Effector CD8-positive, alpha-beta T cell (primary cell): ENCODE data around the gene HOXB3.
A peak's percentile ranks its signal among the peaks of the same experiment; 100 is the strongest.

ENCODE experiments used
- DNase-seq: peaks from one replicate; lab custom pipeline; 2025; lab: John Stamatoyannopoulos, UW

The HOXB3 gene

DNA sequence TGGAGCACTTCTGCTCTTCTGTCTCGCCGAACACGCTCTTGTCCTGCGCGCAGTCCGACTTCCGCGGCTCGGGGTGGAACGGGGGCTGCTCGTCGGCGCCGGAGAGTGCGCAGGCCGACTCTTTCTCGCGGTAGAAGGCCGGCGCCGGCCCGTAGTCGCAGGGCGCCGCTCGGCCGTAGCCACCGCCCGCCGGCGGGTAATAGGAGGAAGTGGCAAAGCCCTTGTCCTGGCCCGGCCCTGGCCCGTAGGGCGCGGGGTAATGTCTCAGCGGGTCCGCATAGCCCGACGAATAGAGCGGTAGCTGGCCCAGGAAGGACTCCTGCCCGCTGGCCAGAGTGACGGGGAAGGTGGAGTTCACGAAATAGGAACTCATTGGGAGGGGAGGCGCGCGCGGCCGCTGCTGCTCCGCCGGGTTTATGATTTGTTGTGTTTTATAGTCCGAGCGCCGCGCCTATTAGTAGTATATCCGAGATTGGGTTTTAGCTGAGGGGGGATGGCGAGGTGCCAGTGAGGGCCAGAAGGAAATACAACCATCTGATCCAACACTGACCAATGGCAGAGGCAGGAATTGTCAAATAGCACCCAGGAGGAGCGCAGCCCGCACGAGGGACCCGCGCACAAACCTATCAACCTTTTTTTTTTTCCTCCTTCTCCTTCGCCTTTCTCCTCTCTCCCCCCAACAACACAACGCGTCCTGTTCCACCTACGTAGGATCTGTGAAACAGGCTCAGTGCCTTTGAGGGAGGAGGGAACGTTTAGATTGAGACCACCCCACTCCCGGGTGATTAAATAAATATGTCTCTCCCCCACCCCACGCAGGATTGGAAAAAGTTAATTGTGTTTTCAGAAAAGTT lies 8.0 kb upstream of the HOXB3 start:
- DNase-seq, result no peak

GRCh38 chr17:48597528-48597777 lies 7.4 kb upstream of the HOXB3 start:
- no peak for DNase-seq

DNA sequence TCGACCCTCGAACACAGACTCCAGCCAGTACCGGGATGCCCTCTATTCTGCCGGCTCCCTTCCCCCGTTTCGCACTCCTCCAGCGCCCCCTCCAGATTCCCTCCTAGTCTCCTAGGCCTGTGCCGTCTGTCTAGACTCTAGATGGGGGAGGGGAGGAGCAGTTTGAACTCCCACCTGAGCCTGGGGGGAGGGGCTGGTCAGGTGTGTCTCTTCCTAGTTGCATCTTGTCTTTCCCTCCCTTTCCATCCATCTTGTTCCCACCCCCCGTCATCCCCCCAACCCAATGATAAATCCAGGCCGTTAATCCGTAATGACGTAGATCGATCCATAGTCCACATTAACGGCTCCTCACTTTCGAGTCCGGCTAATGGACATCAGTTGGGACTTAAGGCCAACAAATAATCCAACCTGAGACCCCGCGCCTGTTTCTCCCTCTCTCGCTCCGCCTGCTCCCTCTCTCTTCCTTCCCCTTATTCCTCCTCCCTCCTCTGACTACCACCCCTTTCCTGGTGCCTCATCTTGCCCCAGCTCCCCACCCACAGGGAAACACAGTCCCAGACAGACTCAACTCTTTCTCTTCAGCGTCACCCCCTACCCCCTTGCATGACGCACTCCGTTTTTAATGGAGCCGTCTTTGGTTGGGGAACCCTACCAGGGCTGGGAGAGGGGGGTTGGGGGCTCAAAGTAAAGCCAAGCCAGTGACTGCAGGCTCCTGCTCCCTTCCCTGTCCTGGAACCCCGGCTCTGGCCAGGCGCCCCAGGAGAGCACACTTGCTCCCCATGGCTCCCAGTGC lies 6.9 kb upstream of the HOXB3 start:
- no peak for DNase-seq

- no peak for DNase-seq
Measured at GRCh38 chr17:48596000-48596734, 6.1 kb upstream of the HOXB3 start.

DNA sequence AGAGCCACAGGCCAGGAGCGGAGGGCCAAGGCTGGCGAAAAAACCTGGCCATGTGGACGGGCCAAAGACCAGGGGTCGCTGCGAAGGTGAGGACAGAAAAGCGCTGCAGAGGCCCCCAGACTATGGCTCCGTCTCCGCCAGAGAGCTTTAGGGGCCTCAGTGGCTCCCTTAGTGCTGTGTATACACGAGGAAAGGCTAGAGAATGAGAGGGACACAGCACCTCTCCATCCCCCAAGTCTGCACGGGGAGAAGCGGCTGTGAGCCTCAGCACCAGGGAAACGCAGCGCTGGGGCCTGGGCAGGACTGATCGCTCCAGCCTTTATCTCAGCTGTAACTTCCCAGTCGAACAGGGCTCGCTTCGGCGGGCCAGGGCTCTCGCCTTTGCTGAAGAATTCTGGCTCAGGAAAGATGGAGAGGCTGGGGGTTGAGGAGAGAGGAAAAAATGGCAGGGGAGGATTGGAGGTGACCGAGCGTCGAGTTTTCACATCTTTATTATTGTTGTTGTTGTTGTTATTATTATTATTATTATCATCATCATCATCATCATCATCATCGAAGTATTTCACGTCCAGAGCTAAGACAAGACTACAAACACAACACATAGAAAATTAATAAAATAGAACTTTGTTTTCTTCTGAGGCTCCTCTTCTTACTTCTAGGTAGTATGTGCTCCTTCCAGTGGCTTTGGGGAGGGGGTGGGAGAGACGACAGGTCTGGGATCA lies 5.4 kb upstream of the HOXB3 start:
- DNase-seq, result no peak

GRCh38 chr17:48594538-48595277 lies 4.7 kb upstream of the HOXB3 start:
- DNase-seq, result no peak

GRCh38 chr17:48593840-48594537 lies 3.9 kb upstream of the HOXB3 start:
- DNase-seq, result peak; percentile 70

GRCh38 chr17:48593126-48593829 lies 3.2 kb upstream of the HOXB3 start, which contains the start of gene HOXB5:
TSS of gene HOXB5 (minus strand) at chr17:48593779. CDS start at chr17:48593682, 97 bp downstream.
- no peak for DNase-seq

GRCh38 chr17:48592577-48592976 lies 2.5 kb upstream of the HOXB3 start:
- no peak for DNase-seq

DNA sequence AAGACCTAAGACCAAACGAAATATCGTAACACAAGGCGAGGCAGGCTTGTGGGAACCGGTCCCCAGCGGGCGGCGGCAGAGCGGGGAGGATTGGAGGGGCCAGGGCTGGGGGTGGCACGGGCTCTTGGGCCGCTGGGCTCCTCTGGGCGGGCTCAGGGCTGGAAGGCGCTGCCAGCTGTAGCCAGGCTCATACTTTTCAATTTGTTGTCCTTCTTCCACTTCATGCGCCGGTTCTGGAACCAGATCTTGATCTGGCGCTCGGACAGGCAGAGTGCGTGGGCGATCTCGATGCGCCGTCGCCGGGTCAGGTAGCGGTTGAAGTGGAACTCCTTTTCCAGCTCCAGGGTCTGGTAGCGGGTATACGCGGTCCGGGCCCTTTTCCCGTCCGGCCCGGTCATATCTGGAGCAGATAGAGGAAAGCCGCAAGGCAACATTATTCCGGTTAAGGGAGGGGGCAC lies 2.0 kb upstream of the HOXB3 start:
- no peak for DNase-seq

DNA sequence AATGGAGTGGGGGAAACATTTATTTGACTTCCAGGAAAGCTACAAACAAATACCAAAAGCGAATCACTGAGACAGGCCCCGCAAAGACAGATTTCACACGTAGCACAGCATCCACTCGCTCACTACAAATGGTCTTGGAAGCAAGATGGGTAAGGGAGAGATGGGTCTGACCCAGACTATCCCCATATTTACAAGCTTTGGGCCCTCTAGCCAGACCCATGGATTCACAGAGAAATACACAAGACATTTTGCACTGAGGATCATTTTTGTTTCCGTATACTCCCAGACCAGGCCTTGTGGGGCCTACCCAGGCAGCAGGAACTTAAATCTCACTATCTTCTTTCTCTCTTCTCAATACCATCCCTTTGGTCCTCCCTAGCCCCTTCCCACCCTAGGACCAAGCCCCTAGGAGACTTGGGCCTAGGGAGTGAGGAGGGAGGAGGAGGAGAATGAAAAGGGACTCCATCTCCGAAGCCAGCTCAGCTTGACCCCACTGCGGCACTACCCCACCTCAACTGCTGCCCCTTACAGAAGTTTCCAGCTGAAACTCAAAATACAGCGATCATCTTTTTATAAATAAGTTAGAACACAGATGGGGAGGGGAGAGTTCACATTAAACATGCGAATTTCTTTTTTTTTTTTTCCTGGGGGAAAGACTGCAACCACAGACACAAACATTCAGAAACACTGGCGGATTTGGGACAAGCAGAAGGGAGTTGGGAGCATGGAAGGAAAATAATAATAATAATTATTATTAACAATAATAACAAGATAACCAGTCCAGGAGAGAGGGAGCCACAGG lies 1.4 kb upstream of the HOXB3 start:
- DNase-seq, result no peak

DNA sequence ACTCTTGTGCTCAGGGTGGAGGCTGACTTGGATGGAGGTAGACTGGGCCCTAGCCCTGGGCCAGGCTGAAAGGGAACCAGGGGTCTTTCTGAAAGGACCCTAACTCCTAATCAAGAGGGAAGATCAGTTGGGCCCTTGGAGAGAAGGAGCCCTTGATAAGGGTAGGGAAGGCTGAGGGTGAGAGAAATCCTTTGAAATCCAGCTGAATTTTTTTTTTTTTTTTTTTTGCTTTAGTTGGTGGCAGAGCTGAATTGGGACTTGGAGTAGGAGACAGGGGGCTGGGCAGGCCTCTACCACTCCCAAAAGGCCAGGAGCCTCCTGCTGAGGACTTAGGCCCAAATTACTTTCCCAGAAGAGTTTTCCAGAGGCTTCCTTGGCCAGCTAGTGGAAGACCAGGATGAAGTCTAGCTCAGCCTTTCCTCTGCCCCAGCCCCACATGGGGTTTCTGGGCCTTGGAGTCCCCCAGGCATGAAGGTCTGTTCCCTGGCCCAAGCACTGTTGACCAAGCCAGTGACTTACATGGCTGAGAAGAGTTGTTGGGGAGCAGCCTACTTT lies 643 bp upstream of the HOXB3 start:
- DNase-seq, result no peak

DNA sequence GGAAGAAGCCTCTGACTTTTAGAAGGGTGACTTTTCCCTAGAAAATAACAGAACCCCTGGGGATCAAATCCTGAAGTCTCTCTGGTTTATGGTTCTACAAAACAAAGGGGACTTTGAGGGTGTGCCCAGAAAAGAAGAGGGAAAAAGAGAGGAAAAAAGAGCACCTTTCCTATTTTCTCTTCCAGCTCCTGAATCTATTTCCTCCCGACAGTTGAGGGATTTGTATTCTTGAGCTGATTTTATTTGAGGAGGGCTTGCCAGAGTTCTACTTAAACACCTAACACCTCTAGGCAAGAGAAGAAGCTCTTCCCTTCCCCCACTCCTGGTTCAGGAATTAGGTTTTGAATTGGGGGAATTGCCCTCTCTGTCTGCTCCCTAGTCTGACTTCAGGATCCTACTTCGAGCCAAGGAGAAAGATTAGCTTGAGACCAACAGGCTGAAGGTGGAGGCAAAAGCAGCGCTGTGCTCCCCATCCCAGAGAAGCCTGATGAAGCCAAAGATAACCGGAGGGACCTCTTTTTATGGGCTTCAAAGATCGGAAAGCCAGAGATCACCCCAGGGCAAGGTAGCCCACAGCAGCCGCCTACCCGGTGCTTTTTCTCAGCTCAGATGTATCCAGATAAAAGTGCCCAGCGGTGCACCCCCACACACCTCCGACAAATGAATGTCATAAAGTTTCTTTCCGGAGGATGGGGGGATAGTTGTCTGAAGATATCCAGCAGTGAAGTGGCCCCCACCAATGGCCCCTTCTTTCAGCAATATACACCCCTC lies 796 bp downstream of the HOXB3 start:
- no peak for DNase-seq

GRCh38 chr17:48588528-48588927 lies 1.5 kb downstream of the HOXB3 start:
- DNase-seq, result no peak

- no peak for DNase-seq
Measured at GRCh38 chr17:48588074-48588415, 2.0 kb downstream of the HOXB3 start.

GRCh38 chr17:48587276-48588073 lies 2.6 kb downstream of the HOXB3 start:
- DNase-seq, result no peak
